ENCODE data around the gene EPHA5.

Gene EPHA5

GRCh38 chr4:65653740-65654361 is 16.4 kb downstream of the EPHA5 start:
- TF ChIP-seq, protein P1, sequence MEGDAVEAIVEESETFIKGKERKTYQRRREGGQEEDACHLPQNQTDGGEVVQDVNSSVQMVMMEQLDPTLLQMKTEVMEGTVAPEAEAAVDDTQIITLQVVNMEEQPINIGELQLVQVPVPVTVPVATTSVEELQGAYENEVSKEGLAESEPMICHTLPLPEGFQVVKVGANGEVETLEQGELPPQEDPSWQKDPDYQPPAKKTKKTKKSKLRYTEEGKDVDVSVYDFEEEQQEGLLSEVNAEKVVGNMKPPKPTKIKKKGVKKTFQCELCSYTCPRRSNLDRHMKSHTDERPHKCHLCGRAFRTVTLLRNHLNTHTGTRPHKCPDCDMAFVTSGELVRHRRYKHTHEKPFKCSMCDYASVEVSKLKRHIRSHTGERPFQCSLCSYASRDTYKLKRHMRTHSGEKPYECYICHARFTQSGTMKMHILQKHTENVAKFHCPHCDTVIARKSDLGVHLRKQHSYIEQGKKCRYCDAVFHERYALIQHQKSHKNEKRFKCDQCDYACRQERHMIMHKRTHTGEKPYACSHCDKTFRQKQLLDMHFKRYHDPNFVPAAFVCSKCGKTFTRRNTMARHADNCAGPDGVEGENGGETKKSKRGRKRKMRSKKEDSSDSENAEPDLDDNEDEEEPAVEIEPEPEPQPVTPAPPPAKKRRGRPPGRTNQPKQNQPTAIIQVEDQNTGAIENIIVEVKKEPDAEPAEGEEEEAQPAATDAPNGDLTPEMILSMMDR (conservative IDR thresholded peaks at IDR 0.05): no peak
- H3K27ac ChIP-seq: no peak overlapping the region

DNA sequence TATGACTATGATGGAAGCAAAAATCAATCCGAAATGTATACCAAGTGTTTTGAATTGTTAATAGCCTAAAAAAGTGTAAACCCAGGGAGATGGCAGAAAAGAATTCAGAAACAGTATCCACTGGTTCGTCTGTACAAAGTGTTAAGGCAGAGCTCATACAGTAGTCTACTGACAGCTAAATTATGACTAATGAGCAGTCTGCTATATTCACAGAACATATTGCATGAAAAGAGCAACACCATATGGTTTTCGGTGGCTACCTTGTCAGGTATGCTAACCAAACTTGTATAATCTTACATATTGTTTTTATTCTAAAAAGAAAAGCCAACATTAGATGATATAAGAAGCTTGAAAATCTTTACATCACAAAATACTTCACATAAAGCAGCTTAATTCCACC is 18.5 kb downstream of the EPHA5 start:
- TF ChIP-seq, protein P1 (conservative IDR thresholded peaks at IDR 0.05): no peak
- no peak overlapping the region for H3K27ac ChIP-seq

DNA sequence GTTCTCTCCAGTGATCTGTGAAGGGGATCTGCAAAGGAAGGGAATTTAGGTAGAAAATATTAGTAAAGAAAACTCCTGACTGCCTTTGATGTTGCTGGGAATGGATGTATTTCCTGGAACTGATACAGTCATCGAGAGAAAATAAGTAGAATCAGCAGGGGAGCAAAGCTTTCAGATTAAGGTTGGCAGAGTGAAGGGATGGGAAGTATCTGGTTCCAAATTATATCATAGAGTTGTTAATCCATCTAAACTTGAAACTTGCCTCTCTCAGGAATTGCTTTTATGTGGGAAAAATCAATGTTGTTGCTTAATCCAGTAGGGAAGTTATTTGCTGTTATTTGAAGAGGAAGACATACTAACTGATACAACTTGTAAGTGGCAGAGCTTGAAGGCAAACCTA is 19.3 kb downstream of the EPHA5 start:
- TF ChIP-seq, protein P1 (conservative IDR thresholded peaks at IDR 0.05): no peak
- no peak overlapping the region for H3K27ac ChIP-seq

DNA sequence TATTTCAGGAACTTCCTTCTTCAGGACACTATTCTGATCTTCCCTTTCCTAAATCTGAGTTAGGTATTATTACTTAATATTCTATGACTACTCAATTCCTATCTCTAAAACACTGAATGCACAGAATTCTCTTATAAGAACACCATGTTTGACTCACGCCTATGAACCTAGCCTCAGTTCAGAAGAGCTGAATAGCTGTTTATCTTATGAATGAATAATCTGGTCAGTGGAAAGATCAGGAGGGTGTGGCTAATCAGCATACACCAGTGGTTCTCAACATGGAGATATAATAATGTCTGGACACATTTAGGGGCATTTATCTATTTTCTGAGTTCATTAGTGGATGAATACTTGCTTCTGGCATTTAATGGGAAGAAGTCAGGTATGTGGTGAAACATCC is 24.2 kb downstream of the EPHA5 start:
- no peak overlapping the region for H3K27ac ChIP-seq
- TF ChIP-seq, protein P1 (conservative IDR thresholded peaks at IDR 0.05): no peak

- H3K27ac ChIP-seq: no peak overlapping the region
- TF ChIP-seq, protein P1 (conservative IDR thresholded peaks at IDR 0.05): no peak
Observed at GRCh38 chr4:65645185-65645584, 25.1 kb downstream of the EPHA5 start.

- H3K27ac ChIP-seq: no peak overlapping the region
- TF ChIP-seq, protein P1 (conservative IDR thresholded peaks at IDR 0.05): no peak
Observed at GRCh38 chr4:65635051-65635821, 35.1 kb downstream of the EPHA5 start.

DNA sequence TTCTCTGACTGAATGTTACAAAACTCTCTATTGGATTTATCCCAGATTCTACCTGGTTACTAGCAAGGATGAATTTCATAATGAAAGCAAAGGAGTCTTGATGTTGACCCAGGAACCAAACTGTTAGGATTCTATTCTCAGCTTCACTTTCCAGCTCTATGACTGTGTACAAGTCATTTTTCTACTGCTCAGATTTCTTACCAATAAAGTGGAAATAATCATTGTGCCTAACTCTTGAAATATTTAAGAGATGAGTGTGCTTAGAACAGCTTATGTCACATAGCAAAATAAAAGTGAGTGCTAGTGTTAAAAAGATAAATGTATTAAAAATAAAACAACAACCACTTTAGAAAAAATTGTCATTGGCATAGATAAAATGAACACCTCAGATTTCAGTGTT is 45.6 kb downstream of the EPHA5 start:
- no peak overlapping the region for H3K27ac ChIP-seq
- TF ChIP-seq, protein P1 (conservative IDR thresholded peaks at IDR 0.05): no peak
